Measurements from ENCODE around the gene CNOT6L. TPM values are rescaled to one million over a fixed set of nuclear protein-coding genes. Genes with fewer than 3 reads are reported as not detected.

CNOT6L gene
- total RNA-seq, 4 donors from 2014 or later = 22.5 to 44.2 (median 35.5) TPM

DNA sequence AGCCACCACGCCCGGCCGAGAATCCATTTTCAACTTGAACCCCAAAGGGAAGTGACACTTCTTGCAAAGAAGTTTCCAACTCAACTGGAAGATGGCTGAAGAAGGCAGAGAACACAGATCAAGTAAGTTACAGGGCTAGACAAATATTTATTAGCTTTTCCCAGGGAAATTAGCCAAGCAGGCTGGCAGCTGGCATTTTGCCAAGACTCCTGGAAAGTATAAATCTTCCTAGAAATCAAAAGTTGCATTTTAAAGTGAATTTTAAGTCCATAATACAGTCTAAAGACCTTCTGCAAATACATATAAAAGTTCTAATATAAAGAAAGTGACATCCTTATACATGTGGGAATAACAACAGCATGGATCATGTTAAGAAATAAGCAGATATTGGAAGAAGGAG lies 40.1 kb upstream of the CNOT6L start:
- WGBS, 2 donors = 95 to 98% methylated on average over 3 of the region's 3 CpGs
- H3K27ac ChIP-seq = no peak overlapping the region

DNA sequence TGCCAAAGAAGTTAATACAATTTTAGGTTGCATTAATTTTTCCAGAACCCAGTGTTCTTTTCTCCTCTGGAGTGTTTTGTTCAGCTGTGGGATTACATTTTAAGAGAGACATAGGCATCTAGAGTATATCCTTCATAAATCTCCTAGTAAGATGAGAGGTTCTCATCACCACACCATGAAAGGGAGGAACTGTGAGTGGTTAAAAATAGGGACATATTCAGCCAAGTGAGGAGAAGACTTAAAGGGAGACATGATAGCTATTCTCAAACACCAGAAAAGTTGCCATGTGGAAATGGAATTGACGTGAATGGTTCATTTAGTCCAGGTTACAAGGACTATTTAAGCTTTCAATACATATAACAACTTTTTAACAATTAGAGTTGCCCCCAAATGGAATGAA lies 37.0 kb upstream of the CNOT6L start:
- intact Hi-C loops (cut with DNase I) = no loop called here
- DNase-seq = no peak
- no peaks in the 10 kb centered on the region for H3K4me1 ChIP-seq
- no peaks in the 10 kb centered on the region for H3K36me3 ChIP-seq
- H3K4me3 ChIP-seq (replicated peaks in 1 of 3) = no peak overlapping the region
- no peak for TF ChIP-seq CTCF (IDR thresholded peaks at IDR 0.05)
- no peak for TF ChIP-seq POLR2A (IDR thresholded peaks at IDR 0.05)
- H3K9me3 ChIP-seq = no peaks in the 10 kb centered on the region
- H3K27me3 ChIP-seq = no peaks in the 10 kb centered on the region
- no peak overlapping the region for H3K27ac ChIP-seq
- 53 to 56% methylated on average over 1 of the region's 1 CpG for WGBS, 2 donors

More for the DNA sequence above, 40.1 kb upstream of the CNOT6L start:
- Histone ChIP-seq H3K36me3 (no peaks in the 10 kb centered on the region), H3K9me3 (no peaks in the 10 kb centered on the region), H3K4me1 (peaks cover 0 to 5% of the 10 kb centered on the region in 2 donors), H3K27me3 (no peaks in the 10 kb centered on the region), H3K4me3 (replicated peaks in 1 of 3) (no peak overlapping the region)
- TF ChIP-seq CTCF (IDR thresholded peaks at IDR 0.05) = no peak
- no peak for TF ChIP-seq POLR2A (IDR thresholded peaks at IDR 0.05)
- intact Hi-C loops (cut with DNase I) = no loop called here
- DNase-seq = no peak

DNA sequence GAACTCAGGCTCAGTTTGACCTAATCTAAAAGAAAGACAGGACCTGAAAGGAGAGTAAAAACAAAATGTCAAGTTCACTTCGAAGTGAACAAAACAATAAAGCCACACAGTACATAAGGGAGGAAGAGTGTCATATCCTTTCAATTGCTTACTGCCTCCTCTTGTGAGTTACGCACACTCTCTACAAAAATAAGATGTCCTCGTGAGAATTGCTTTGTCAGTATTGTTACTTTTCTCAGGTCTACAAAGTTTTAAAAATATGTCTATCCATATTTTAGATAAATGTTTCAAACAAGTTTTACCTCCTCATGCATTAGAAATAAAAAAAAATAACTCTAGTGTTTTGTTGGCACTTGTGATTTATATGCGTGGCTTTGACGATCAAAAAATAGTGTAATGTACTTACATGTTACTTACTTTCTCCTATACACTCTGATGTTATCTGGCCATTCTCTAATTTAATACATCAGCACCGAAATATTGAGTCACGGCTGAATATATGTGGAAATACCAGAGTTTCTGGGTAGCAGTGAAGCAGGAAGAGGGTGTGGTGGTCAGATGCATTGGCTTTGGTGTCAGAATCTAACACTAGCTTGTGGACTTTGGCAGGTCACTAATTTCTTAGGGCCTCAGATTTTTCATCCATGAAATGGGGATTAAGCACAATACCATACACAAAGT lies 35.4 kb upstream of the CNOT6L start:
- no peaks in the 10 kb centered on the region for H3K27me3 ChIP-seq
- H3K27ac ChIP-seq = peak overlapping the region; percentile 21 to 41 (median 41)
- no peaks in the 10 kb centered on the region for H3K4me1 ChIP-seq
- 76% methylated on average over 7 of the region's 7 CpGs for WGBS, 2 donors
- H3K9me3 ChIP-seq = no peaks in the 10 kb centered on the region
- H3K36me3 ChIP-seq = no peaks in the 10 kb centered on the region
- H3K4me3 ChIP-seq (replicated peaks in 1 of 3) = no peak overlapping the region
- TF ChIP-seq POLR2A (IDR thresholded peaks at IDR 0.05) (no peak), CTCF (IDR thresholded peaks at IDR 0.05) (no peak)
- intact Hi-C loops (cut with DNase I) = no loop called here
- no peak for DNase-seq

- DNase-seq = no peak
- Histone ChIP-seq H3K27me3 (no peaks in the 10 kb centered on the region), H3K36me3 (no peaks in the 10 kb centered on the region), H3K9me3 (no peaks in the 10 kb centered on the region), H3K4me3 (replicated peaks in 1 of 3) (no peak overlapping the region), H3K27ac (no peak overlapping the region), H3K4me1 (no peaks in the 10 kb centered on the region)
- intact Hi-C loops (cut with DNase I) = no loop called here
- TF ChIP-seq CTCF (IDR thresholded peaks at IDR 0.05) = no peak
- no peak for TF ChIP-seq POLR2A (IDR thresholded peaks at IDR 0.05)
- 65 to 71% methylated on average over 7 of the region's 7 CpGs for WGBS, 2 donors
Observed at GRCh38 chr4:77852892-77853495, 33.8 kb upstream of the CNOT6L start.

DNA sequence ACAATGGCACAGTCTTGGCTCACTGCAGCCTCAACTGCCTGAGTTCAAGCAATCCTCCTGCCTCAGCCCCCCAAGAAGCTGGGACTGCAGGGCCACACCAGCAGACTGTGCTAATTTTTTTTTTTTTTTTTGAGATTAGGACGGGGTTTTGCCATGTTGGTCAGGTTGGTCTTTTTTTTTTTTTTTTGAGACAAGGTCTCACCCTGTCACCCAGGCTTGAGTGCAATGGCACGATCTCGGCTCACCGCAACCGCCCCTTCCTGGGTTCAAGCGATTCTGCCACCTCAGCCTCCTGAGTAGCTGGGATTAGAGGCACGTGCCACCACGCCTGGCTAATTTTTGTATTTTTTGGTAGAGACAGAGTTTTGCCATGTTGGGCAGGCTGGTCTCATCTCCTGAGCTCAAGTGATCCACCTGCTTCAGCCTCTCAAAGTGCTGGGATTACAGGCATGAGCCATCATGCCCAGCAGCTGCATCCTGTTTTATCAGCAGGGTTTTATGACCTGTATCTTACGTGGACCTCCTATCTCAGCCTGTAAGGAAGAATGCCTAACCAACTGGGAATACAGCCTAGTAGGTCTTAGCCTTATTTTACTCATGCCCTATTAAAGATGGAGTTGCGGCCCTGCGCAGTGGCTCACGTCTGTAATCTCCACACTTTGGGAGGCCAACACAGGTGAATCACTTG lies 30.3 kb upstream of the CNOT6L start:
- H3K27ac ChIP-seq = no peak overlapping the region
- intact Hi-C loops (cut with DNase I) = no loop called here
- TF ChIP-seq POLR2A (IDR thresholded peaks at IDR 0.05) (no peak), CTCF (IDR thresholded peaks at IDR 0.05) (no peak)

More for the DNA sequence above, 30.3 kb upstream of the CNOT6L start:
- no peaks in the 10 kb centered on the region for H3K4me1 ChIP-seq
- no peaks in the 10 kb centered on the region for H3K27me3 ChIP-seq
- 90 to 91% methylated on average over 12 of the region's 12 CpGs for WGBS, 2 donors
- no peak overlapping the region for H3K4me3 ChIP-seq (replicated peaks in 1 of 3)
- no peaks in the 10 kb centered on the region for H3K36me3 ChIP-seq
- DNase-seq = no peak
- H3K9me3 ChIP-seq = no peaks in the 10 kb centered on the region
